HG03064 (cell line): ENCODE data around the gene HCFC1.

Experiments used
- ATAC-seq: cut with Tn5 transposase; IDR thresholded peaks from one replicate; pipeline ENCODE4 v1.9.1; 2021; ENCODE audit warnings: low read depth; ENCODE audit not compliant: unreplicated experiment

Gene HCFC1

GRCh38 chrX:153907456-153907855, 64.2 kb downstream of the HCFC1 start:
- ATAC-seq, result no peak

GRCh38 chrX:153906126-153906917, 65.3 kb downstream of the HCFC1 start:
- no peak for ATAC-seq

- no peak for ATAC-seq
These were observed 66.0 kb downstream of the HCFC1 start for GRCh38 chrX:153905481-153906095.

- no peak for ATAC-seq
These were observed 67.3 kb downstream of the HCFC1 start, which contains the start of gene AVPR2 for GRCh38 chrX:153903991-153904957. AVPR2 (plus strand) TSS chrX:153904673; CDS start chrX:153905146, 473 bp downstream.

GRCh38 chrX:153903238-153903980, 68.2 kb downstream of the HCFC1 start:
- ATAC-seq, result no peak

- no peak for ATAC-seq
These were observed 69.2 kb downstream of the HCFC1 start for GRCh38 chrX:153902385-153902784.

- ATAC-seq, result no peak
These were observed 69.9 kb downstream of the HCFC1 start for GRCh38 chrX:153901753-153902140.

GRCh38 chrX:153900831-153901752, 70.5 kb downstream of the HCFC1 start:
- ATAC-seq, result peak; percentile 84

GRCh38 chrX:153897899-153898298, 73.7 kb downstream of the HCFC1 start:
- ATAC-seq, result no peak
